SU-DHL-6 (cell line): ENCODE results near the gene SYNDIG1.

Experiments
- EZH2phosphoT487 ChIP-seq: fragments of 200-600 bp; sonication (generic), shearing (Covaris generic); conservative IDR thresholded peaks from 2 replicates; pipeline ENCODE4 v1.6.1; 2018; ENCODE audit warnings: mild to moderate bottlenecking, antibody characterized with exemption, low read length, moderate library complexity, mixed read lengths
- TF ChIP-seq, protein P1 (sequence below): fragments of 200-600 bp; sonication (generic); IDR thresholded peaks from one replicate; pipeline ENCODE4 v1.5.1; 2017; ENCODE audit warnings: antibody characterized with exemption, mild to moderate bottlenecking, low read length, moderate library complexity; ENCODE audit not compliant: insufficient read depth, poor library complexity, severe bottlenecking

DNA sequence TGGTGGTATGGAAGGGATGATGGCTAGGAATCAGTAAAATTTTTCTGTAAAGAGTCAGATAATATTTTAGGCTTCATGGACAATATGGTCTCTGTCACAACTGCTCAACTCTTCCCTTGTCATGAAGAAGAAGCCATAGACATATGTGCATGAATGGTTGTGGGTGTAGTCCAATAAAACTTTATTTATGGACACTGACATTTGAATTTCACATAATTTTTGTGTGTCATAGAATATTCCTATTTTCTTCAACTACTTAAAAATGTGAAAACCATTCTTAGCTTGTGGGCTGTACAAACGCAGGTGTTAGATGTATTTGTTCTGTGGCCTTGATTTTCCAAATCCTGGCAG lies 59.9 kb downstream of the SYNDIG1 start:
- TF ChIP-seq, protein P1, sequence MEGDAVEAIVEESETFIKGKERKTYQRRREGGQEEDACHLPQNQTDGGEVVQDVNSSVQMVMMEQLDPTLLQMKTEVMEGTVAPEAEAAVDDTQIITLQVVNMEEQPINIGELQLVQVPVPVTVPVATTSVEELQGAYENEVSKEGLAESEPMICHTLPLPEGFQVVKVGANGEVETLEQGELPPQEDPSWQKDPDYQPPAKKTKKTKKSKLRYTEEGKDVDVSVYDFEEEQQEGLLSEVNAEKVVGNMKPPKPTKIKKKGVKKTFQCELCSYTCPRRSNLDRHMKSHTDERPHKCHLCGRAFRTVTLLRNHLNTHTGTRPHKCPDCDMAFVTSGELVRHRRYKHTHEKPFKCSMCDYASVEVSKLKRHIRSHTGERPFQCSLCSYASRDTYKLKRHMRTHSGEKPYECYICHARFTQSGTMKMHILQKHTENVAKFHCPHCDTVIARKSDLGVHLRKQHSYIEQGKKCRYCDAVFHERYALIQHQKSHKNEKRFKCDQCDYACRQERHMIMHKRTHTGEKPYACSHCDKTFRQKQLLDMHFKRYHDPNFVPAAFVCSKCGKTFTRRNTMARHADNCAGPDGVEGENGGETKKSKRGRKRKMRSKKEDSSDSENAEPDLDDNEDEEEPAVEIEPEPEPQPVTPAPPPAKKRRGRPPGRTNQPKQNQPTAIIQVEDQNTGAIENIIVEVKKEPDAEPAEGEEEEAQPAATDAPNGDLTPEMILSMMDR: no peak
- no peak for TF ChIP-seq EZH2phosphoT487
